NCI-H526 treated with DMSO at 0.1 percent for 48 hours (cell line): Measurements from ENCODE around the gene GRID2.
"Not testable (repeated sequence)": the region's sequence is repeated elsewhere in the genome, so short reads cannot be mapped to it uniquely, and the experiment has no call there.

ENCODE experiments used
- DNase-seq: peaks from one replicate; lab custom pipeline; 2025; lab: John Stamatoyannopoulos, UW

GRID2 gene

DNA sequence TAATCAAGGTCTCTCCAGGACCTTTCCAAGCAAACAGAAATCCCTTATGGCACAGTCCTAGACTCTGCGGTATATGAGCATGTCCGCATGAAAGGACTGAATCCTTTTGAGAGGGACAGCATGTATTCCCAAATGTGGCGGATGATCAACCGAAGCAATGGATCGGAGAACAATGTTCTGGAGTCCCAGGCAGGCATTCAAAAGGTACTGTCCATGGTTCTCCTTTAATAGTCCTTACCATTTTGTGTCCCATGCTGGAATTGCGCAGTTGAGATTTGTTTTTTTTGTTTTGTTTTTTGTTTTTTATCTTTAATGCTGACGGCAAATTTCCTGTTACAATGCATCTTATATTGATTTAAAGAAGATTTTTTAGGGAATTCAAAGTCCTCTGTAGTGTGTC is 1211.4 kb downstream of the GRID2 start:
- no peak for DNase-seq

DNA sequence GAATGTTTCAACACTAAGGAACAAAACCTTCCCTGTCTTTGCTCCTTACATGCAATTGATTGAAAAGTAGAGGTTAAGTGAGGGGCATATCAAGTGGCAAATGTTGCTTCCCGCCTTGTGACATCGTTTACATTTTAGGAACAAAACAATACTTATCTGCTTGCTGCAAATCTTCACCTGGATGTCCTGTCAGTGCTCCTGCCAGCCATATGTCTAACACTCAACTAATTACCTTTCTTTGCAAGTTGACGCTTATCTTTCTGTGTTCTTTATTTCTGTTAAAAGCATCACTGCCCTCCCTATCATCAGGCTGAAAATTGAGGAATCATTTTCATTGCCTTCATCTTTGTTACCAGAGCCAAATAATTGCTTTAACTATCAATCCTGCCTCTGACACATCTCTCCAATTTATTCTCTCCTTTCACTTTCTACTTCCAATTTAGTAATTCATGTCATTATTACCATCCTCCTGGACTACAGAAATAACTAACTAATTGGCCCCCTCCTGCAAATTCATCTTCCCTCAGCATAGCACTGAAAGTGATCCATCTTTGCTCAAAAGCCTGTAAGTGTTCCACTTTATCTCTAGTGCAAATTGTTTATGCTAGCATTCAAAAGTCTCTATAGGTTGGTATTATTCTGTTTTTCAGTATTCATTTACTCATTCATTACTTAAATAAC is 1226.1 kb downstream of the GRID2 start:
- DNase-seq, result no peak

DNA sequence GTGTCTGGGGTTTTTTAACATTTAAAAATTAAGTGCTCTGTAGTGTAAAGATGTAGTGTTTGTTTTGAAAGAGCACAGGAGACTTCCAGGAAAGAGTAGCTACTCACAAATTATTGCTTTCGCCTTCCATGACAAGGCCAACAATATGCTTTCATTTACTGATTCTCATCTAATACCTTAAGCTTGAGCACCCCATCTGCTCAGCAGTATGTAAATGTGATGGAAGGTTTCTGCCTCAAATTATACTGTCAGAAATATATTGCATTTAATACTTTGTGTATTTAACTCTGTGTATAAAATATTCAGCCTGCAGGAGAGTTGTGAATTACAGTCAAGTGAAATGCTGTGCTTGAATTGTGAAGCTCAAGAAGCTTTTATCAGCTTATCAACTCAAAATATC is 1228.5 kb downstream of the GRID2 start:
- peak; percentile 4 for DNase-seq

DNA sequence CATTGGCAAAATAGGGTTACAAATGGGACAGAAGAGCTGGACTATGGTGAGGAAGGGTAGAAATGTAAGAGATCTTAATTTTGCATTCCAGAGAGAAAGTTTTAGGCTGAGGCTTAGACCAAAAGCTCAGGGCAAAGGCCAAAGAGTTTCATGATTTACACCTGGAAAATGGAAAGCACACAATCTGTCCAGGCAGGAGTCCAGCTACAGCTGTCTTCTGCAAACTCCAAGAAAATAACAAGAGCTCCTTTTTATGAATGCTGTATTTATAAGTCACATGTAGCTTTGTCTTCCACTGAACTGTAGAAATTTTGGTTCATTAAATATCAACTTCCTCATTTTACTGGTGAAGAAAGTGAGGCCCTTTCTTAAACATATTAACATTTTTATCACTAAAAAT is 1236.8 kb downstream of the GRID2 start:
- no peak for DNase-seq

DNA sequence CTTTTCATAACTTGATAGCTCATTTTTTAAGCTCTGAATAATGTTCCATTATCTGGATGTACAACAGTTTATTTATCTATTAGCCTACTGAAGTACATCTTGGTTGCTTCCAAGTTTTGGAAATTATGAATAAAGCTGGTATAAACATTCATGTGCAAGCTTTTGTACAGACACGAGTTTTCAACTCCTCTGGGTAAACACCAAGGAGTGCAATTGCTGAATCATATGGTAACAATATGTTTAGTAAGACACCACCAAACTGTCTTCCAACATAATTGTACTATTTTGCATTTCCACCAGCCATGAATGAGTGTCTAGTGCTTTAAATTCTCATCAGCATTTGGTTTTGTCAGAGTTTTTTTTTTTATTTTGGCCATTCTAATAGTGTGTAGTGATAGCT is 1258.1 kb downstream of the GRID2 start:
- DNase-seq, result no peak

DNA sequence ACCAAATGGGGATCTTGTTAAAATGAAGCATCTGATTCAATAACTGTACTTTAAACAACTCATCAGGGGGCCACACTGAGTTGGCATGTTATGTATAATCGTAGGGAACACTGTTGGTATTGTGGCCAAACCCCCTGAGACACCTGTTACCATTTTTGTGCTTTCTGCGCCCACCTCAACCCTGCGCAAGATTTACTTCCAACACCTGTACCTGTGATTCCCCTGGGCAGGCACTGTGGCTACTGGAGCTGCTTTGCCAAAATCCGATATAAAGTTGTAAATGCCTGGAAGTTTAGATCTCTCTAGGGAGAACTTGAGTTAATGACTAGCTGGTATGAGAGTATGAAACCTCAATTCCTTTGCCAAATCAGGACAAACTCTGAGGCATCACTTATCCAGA is 1265.0 kb downstream of the GRID2 start:
- no peak for DNase-seq

DNA sequence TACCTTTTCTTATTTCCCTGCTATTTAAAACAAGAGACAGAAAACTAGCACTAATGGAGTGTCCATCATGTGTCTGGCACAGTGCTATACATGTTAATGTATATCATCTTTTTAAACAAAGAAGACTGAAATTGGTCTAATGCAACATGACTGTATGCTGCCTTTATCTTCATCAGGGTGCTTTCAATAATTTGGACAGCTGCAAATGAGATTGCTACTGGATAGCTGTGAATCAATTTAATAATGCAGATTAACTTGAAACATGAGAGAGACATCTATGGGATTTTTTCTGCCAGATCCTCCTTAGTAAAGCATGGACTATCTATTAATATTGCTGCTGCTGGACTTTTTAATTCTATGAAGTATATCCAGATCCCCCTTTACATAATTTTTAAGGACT is 1269.5 kb downstream of the GRID2 start:
- no peak for DNase-seq

DNA sequence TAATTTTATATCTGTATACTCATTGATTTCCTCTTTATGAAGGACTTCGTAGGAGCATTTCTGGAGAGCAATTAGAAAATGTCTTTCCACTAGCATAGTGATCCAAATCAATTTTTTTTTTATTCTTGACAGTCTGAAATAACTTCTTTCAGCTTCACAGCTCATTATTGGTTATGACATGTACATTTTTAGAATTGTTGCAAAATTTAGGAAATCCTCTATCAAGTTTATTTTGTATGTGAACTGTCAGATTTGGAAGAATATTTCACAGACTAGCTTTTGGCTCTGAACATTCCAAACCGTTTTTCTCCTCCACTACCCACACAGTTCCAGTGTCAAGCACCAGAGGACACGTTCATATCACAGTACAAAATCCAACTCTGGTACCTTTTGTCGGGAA is 1275.2 kb downstream of the GRID2 start:
- DNase-seq, result no peak

DNA sequence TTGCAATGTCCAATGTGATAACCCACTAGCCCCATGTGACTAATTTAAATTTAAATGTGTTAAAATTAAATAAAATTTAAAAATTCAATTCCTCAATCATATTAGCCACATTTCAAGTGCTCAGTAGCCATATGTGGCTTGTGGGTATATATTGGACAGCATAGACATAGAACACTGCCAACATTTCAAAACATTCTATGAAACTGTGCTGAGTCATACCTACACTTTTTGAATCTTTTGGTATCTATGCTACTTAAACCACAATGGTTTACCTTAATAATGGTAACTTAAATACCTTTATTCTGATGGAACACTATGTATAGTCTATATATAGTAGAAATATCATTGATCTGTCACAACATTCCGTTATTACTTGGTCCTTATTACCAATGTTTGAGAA is 1301.4 kb downstream of the GRID2 start:
- no peak for DNase-seq

DNA sequence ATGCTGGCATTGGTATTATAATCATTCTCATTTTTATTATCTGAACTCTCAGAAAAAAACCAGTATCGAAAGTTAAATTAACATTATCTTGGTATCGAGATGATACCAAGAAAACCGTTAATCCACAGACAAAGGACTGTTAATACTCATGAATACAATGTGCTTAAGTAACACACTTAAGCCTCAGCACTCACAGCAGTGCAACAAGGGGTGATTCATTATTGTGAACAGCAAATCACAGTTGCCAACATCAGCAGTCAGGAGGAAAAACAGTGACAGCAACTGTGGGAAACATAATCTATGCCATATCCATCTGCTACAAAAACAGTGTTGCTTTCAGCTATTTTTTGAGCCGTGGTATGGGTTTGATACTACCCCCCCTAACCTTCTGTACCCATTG is 1313.8 kb downstream of the GRID2 start:
- no peak for DNase-seq

DNA sequence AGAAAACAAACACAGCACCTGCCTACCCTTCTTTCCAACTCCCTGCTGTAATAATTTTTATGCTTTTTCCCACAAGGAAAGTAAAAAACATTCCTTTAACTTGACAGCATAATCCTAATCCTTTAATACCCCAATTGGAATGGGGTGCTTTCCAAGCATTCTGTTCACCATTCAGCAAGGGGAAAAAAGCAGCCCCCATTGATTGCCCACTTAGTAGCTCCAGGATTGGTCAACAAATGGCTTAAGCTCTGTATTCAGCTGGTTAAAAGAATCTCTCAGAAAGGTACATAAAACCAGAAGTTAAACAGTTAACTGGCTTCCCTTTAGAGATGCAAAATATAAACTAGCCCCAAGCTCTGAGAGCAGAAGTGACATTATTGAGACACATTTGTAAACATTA is 1330.0 kb downstream of the GRID2 start:
- DNase-seq, result no peak

DNA sequence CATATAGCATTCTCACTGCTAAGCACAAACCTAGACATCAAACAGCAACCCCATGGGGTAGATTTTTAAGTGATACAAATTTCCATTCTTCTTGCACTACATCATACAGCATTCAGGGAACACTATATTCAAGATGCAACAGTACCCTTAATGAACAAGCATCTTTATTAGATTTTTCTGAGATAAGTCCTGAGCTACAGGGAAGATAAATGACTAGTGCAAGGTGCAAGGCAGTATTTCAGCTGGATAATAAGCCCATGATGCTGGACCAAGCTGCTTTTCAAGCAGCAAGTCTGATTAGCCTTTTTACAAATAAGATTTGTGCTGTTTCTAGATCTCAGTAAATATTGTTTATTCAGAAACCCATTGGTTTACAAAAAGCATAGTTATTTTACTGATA is 1332.2 kb downstream of the GRID2 start:
- DNase-seq, result no peak

DNA sequence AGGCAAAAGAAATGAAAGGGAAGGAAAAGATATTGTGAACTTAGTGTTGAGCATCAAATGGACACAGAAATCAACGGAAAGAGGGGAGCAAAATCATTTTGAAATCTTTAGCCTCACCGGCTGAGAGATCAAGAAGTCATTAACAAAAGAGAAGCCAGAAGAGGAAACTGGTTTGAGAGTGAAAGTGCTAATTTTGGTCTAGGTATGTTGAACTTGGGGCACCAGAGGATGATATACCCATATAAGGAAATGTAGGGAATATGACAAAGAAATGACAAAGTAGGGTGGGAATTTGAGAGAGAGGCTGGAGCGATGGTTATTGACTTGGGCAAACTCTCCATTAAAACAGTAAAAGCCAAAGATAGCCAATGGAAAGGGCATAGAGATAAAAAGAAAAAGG is 1341.4 kb downstream of the GRID2 start:
- no peak for DNase-seq

DNA sequence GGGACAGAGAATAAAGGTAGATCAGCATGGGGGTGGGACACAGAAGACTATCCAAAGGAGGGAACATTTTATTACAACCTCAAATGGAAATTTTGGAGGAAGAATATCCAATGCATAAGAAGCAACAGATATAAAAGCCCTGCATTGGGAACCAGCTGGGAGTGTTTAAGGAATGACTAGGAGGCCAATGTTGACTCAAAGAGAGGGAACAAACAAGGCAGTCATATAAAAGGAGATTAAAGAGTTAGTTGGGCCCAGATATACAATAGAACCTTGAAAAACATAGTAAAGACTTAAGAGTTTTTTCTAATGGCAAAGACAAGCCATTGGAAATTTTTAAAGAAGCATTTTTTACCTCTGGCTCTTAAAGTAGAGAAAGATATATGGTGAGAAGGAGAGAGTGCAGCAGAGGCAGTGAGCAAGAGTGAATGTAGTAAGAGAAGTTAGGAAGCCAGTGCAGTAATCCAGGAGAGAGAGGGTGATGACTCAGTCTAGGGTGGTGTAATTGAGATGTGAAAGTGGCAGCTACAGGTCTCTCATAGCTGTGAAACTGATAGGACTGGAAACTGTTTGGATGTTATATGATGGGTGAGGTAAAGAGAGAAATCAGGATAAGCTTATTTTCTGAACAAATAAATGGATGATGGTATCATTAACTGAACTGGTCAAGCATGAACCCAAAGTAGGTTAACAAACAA is 1342.6 kb downstream of the GRID2 start:
- peak; percentile 4 for DNase-seq

DNA sequence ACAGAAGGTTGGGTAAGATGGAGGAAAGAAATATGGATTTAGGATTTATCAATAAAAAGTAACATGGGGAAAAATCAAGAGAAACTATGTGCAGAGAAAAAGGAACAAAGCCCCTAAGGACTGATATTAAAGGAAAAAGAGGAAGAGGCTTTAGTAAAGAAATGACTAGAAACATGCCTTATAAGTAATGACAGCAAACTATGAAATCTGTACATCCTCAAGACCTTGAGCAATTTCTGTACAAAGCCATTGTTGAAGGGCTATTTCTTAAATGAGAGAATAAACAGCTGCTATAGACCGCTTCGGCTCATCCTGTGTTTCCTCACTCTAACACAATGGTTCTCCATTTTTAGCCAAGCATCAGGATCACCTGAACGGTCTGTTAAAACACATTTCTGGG is 1344.5 kb downstream of the GRID2 start:
- no peak for DNase-seq

DNA sequence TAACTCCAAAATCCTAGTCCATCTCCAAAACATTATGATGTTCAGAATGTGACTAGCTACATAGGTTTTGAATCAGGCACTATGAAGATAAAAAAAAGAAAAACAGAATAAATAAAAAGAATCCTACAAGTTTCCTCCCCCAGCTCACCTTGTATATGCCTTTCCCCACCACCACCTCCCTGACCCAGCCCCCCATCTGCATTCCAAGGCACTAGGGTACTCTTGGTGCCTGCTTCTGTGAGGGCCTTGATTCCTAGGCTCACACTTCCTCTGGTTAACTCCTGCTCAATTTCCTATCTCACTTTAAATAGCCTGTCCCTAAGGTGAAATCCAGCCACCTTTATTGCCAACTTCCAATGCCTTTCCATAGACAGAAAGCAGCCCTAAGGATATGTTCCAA is 1346.1 kb downstream of the GRID2 start:
- no peak for DNase-seq

DNA sequence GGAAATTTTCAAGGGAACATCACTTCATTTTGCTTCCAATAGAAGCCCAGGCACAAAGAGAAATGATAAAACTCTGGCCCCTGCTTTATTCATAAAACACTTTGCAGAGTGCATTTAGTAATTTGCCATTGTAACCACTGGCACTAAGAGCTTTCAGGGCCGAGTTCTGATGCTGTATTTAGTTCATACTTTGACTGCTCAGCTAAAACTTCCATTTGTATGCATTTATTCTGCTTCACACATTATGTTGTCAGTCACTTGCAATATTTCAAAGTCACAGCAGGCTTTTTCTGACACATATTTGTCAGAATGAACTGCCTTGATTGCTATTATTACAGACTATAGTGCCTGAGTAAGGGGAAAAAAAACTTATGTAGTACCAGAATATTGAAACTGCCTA is 1350.4 kb downstream of the GRID2 start:
- DNase-seq, result no peak

DNA sequence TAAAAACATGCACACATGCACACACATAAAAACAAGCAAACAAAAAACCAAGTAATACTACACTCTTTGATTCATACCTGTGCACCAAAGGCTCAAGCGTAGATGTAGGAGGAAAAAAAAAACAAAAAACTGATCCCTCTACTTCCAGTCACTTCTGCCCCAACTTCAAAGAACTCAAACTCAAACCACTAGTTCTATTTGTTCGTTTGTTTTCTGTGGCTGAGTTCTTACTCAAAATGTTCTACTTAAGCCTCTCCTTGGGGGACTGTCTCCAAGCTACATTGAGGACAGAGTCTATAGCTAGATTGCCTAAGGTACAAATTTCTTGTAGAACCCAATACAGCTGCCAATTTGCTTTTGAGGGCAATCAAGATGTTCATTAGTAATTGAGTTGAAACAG is 1353.8 kb downstream of the GRID2 start:
- no peak for DNase-seq

DNA sequence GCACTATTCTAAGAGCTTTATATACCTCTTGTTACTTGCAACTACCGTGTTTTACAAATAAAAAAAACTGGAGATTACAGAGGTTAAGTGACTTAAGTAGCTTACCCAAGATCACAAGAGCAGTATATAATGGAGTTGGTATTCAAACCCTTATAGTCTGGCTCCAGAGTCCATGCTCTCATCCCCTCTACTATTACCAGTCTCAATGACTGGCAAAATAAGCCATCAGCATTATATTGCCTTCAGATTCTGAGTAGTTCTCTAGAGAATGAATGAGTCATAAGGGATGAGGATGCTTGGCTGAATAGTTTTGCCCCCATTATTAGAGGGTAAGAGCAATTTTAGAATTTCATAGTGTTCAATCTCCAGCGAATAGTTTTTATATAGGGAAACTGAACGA is 1354.7 kb downstream of the GRID2 start:
- no peak for DNase-seq

DNA sequence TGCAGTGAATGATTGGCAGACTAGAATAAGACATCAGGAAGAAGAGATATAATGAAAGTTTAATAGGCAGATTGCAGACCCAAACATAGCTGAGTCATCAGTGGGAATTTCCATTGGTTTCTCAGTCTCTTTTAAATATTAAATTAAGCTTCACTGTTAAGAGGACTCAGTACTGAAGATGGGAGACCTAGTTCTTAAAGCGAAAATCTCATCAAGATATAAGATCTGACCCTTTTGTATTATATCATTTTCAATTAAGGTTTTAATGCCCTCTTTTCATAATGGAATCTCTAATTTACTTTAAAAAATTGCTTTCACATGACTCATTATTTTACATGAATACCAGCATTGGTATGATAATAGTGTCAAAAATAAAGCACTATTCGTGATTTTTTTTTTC is 1355.9 kb downstream of the GRID2 start:
- DNase-seq, result no peak

DNA sequence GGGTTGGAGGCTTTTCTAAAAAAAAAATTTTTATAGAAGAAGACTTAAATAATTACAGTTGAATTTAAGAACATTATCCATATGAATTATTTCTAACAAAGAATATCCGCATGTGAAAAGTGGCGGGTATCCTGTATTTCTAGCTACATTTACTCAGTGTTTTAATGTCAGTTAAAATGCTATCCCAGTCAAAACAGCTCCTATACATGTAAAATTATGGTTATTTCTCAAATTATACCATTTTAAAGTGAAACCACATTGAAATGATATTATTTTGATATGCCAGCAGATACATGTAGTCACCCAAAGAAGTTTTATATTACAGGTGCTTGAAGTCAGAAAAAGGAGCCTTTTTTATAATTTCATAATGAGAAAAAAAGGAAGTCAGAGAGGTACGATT is 1356.3 kb downstream of the GRID2 start:
- no peak for DNase-seq

DNA sequence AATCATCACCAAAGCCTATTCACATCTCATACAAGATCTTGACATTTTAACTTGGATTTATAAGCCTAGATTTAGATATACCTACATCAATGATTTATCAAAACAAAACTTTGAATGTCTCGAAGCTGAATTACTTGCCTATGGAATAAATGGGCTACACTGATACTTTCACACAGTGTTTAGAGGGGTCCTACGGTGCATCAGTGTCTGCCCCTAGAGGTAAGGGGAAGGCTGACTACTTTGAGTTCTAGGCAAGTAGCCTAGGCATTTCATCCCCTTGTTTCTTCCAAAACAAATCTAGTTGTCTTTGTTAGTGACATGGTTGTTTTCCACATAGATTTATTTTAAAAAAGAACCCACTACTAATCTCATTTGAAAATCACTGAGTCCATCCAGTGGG is 1366.7 kb downstream of the GRID2 start:
- no peak for DNase-seq

DNA sequence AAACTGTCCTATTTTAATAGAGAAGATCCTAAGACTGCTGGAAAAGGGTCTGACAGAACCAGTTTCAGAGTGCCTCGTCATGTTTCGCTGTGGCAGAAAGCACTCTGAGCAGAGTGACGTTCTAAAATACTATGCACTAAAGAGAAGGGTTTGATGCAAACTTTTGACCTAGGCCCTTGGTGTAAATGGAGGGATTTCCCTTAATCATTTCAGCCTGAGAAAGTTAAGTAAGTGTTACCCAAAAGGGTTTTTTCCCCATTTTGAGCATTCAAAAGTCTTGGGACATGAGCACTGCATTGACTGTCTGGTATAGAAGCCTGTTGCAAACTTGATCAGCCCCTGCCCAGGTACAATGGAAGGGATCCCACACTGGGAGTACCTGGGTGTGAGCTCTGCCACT is 1367.3 kb downstream of the GRID2 start:
- DNase-seq, result no peak

DNA sequence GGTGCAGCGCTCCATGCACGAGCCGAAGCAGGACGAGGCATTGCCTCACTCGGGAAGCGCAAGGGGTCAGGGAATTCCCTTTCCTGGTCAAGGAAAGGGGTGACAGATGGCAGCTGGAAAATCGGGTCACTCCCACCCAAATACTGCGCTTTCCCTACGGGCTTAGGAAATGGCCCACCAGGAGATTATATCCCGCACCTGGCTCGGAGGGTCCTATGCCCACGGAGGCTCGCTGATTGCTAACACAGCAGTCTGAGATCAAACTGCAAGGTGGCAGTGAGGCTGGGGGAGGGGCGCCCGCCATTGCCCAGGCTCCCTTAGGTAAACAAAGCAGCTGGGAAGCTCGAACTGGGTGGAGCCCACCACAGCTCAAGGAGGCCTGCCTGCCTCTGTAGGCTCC is 1373.2 kb downstream of the GRID2 start:
- not testable (repeated sequence) for DNase-seq
